KBM-7 (cell line): ENCODE results near the gene SORBS1.
"Not testable (repeated sequence)": the region's sequence is repeated elsewhere in the genome, so short reads cannot be mapped to it uniquely, and the experiment has no call there.

Experiments
- DNase-seq: peaks from one replicate; pipeline ENCODE4 v3.0.0-alpha.2; 2015
- in situ Hi-C: fragments of 300-500 bp; cut with MboI; formaldehyde crosslinking; loops from 2 replicates; pipeline ENCODE4 v1.14.3; 2020; ENCODE audit warnings: low sequenced_read_pairs, low pct_unique_long_range_greater_than_20kb, mixed read lengths

The SORBS1 gene

DNA sequence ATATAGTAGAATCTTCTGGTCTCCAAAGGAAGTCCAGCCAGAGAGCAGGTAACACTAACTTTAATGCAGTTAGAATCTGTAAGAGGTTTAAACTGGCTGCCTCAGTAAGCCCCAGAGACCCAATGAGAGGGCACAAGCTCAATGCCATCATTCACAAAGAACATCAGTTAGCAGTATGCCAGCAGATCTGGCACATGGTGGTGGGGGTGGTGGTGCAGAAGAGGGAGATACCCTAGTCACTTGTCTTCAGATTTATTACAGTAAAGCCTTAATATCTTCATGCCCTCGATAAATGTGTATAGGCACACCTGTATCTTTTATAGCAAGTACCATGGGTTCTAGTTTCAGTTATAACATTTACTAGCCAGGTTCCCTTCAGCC is 86.2 kb downstream of the SORBS1 start:
- no peak for DNase-seq
- in situ Hi-C loops: no loop called here

DNA sequence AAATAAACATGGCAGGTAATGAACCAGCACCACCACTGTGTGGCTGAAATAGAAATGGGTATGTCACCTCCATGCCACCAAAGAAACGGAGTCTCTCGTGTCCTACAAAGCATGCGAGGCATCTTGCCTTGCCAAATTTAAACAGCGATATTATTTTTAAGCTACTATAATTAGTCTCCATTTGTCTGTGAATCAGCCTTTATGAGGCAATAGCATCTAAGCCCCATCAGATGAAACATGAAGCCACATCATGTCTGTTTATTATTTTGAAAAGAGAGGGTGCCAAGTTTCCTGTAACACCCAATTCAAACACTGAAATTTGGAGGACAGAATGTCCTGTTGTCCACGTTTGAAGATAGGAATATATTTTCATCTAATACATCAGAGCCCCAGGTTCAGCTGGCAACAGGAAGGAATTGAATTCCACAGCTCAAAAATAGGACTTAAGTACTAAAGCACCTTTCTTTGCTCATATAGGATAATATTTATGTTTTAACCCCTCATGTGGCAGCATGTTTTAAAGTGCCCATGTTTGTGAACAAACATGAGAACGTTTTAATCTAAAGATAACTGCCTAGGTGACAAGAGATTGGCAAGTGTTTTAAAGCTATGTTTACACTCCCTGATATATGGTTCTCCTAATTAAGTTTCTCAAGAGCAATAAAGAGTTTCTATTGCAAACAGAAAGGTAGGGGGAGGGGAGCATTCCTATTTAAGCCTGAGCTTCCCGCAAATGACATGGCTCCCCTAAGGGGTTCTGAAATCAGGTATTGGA is 86.8 kb downstream of the SORBS1 start:
- DNase-seq: no peak

DNA sequence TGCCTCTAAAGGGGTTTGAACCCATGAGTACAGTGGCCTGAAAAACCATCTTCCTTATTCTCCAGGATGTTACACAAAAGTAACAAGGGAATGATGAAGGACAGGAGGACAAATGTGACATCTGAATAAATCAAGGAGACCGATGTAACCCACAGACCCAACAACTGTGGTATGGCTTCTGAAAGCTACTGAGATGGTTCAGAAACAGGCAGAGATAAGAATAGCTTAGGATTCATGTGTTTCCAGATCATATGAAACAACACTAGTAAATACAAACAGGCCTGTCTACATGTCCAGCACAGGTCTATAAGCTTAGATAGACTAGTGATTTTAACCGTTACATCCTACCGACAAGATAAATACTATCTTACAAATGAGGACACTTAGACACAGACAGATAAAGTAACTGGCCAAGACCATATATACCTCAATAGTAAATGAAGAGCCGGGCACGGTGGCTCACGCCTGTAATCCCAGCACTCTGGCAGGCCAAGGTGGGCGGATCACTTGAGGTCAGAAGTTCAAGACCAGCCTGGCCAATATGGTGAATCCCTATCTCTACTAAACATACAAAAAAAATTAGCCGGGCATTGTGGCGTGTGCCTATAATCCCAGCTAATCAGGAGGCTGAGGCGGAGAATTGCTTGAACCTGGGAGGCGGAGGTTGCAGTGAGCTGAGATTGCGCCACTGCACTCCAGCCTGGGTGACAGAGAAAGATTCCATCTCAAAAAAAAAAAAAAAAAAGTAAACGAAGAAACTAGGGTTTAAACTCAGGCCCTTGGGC is 88.7 kb downstream of the SORBS1 start:
- DNase-seq: no peak
- in situ Hi-C loops: no loop called here

More for the DNA sequence above, 86.8 kb downstream of the SORBS1 start:
- in situ Hi-C loops: no loop called here

DNA sequence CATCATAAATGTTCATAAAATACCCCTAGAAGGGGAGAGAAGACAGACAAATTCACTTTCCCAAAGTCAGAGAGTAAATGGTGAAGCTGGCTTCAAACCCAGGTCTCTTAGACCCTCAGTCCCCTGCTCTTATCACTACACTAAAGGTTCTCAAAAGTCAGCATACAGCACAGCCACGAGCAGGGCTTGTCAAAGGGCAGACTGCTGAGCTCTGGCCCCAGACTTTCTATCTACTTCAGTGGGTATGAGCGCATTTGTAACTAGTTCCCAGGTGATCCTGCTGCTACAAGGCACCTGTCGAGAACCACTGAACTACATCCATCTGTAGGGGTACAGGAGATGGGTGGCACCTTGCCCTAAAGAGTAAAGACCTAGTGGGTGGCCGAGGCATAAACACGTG is 91.5 kb downstream of the SORBS1 start:
- no peak for DNase-seq
- in situ Hi-C loops: no loop called here

DNA sequence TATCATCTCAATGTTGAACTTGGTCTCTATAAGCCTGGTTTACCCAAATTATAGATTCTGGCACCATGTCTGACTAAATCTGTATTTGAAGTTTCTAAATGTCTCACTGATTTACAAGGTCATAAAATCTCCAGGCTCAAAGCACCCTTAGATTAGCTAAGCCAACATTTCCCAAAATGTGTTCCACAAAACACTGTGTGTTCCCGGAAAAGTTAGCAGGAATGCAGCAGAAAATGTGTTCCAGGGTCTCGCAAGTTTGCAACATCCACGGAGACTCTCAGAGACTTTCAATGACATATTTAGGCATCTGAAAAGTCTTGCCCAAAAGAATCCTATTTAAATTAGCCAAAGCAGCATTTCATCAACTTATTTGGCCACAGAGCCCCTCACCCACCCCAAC is 91.9 kb downstream of the SORBS1 start:
- in situ Hi-C loops: no loop called here

DNA sequence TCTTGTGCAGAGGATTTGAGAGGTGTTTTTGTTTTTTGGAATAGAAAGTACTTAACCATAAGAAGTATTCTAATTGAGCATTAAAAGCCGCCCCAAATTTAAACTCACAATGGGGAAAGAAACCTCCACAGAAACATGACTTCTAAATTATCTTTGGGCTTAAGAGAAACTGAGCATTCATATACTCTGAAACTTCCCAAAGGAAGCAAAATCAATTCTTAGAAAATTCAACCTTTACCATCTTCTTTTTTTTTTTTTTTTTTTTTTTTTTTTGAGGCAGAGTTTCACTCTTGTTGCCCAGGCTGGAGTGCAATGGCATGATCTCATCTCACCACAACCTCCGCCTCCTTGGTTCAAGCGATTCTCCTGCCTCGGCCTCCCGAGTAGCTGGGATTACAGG is 93.5 kb downstream of the SORBS1 start:
- DNase-seq, in situ Hi-C loops: not testable (repeated sequence)

More for the DNA sequence above, 91.9 kb downstream of the SORBS1 start:
- no peak for DNase-seq

DNA sequence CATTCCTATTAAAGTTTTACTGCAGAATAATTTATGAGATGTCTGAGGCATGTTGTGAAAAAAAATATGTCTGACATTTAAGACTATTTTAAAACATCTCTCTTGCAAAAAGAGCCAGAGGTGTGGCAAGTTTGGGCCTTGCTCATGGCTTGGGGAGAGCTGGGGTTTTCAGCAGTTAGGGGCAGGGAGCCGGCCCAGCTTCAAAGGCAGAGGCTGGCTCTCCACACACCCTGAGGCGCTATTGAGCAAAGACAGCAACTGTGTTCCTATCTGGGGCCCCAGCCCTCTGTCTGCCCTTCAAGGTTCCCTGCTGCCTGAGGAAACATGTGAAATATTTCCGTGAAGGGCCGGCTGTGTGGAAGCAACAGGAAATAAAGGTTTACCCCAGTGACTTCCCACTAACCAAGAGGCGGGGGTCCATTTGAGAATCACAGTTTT is 94.0 kb downstream of the SORBS1 start:
- peak; percentile 55 for DNase-seq
- in situ Hi-C loops: no loop called here

DNA sequence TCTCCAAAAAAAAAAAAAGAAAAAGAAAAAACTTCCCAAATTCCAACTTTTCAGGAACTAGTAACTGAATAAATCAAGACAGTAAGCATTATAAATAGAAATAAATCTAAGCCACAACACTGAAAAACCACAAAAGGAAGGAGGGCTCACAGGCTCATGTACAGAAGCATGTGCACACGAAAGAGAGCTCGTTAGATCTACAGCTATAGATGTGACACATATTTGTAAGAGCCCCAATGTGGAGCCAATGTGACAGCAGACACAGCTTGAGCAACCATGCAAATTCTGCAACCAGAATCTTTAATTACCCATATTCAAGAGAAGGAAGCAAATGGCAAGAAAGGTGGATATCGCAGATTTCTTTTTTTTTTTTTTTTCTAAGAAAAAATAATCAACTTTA is 94.7 kb downstream of the SORBS1 start:
- peak; percentile 31 for DNase-seq
- in situ Hi-C loops: no loop called here

DNA sequence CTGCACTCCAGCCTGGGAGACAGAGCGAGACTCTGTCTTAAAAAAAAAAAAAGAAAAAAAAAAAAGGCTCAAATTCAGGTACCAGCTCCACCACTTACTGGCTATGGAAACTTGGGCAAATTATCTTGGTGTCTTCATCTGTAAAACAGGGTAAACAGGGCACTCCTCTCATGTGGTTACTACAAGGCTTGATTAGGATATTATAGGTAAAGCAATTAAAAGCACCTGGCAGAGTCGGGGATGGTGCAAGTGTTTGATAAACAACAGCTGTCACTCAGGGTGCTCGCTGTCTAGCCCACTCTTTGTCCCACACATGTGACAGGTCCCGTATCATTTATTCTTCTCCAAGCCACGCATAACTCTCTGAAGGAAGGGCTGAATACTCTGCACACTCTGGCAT is 96.9 kb downstream of the SORBS1 start:
- in situ Hi-C loops: no loop called here
- DNase-seq: no peak

DNA sequence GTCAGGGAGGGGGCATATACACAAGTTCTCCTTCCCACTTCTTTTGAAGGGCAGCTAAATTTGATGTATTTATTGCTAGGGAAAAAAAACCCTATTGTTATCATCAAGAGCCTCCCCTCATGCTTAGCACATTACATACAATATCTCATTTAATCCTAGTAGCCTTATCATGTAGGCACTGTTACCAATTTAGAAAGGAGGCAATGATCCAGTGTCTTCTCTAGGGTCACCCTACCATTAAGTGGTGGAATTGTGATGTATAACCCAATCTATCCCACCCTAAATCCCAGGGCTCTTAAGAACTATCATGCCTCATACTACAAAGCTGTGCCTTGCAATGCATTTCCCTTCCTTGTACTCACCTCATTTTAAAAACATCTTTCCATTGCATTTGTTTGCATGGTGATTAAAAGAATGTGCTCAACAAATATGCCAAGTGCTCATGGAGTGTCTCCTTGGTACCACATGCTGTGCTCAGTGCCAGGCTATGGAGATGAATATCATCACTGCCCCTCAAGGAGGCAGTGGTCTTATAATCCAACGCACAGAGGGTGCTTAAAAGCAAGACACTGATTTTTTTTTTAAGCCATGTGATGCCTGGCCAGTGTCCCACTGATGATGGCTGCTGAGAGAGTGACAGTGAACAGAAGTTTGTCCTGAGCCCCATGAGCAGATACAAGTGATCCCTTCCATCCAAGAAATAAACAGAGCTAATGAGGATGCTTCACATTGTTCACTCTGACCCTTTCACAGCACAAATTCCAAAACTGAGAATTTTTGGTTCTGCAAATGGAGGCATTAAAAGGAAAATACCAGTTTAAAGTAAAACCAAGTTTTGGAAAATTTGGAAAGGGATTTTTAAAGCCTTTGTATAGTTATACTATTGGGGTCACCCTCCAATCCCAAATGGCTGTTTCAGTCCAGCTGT is 98.2 kb downstream of the SORBS1 start:
- no peak for DNase-seq
- in situ Hi-C loops: no loop called here

DNA sequence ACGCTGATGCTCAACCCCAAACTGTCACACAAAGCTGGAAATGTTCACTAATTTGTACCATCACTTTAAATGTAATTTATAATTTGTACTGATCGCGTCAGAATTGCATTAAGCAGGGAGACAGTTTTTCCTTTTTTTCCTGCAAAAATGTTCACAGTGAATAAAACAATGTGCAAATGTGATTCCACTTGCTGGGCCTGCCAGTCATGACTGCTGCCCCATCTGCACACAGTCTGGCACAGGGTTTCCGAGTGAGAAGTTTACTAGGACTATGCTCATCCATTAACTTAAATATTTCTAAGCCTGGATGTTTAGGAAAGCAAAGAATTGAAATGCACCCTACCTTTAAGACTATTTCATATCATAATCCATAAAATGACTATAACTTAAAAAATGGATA is 99.6 kb downstream of the SORBS1 start:
- no peak for DNase-seq
- in situ Hi-C loops: no loop called here

DNA sequence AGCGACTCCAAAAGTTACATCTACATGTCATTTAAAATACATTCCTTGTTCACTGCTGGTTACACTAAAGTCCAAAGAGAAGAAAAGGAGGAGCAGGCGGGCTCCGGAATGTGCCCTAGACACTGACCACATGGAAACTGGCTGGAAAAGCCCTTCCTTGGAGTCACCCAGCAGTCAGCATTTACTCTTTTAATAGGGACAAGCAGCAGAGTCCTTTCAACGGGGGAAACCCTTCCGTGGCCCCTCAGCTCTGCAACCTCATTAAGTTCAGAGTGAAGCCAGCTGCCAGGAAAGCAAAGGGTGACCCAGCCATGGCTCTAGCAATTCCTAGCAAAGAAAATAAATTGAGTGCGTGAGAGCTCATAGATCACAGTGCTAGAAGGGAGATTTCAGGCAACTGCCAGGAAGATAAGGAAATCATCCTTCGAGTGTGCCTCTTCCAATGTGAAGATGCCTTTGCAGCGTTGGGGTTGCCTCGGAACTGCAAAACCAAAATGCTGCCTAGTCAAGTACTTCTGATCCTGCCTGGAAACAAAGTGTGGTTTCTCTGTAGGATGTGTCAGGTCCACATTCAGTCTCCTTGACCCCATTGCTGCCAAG is 101.6 kb downstream of the SORBS1 start:
- in situ Hi-C loops: no loop called here
- no peak for DNase-seq

DNA sequence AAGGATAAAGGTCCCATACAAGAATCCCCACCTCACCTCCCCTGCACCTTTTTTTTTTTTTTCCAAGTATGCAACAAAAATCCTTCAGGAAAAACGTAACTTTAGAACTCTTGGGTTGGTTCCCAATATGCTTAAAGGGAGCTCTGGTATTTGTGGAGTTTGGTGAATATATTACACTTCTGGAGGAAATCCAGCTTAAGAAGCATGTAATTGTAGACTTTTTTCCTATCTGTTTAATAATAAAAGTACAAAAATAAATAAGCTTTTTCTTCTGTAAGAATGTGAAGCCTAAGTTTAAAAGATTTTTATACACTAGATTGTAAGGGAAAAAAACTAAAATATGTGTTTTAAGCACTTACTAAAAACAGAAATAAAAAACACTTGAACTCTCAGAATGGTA is 102.3 kb downstream of the SORBS1 start:
- in situ Hi-C loops: no loop called here
- no peak for DNase-seq

DNA sequence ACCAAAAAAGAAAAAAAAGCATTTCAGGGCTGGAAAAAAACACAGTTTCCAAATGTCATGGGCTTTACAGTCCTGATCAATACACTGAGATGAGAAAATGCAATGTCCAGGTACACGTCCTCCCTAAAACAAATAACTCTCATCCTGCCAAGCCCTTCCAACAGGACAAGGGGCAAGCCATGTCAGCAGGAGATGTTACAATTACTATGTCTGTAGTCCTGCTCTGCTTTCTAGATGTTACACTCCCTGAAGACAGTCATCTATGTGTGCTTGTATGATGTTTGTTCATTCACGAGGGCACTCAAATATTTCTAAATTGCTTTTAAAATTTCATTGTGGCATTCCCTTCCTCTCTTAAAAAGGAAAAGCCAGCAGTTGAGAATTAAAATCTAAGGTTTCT is 103.2 kb downstream of the SORBS1 start:
- in situ Hi-C loops: no loop called here
- no peak for DNase-seq

DNA sequence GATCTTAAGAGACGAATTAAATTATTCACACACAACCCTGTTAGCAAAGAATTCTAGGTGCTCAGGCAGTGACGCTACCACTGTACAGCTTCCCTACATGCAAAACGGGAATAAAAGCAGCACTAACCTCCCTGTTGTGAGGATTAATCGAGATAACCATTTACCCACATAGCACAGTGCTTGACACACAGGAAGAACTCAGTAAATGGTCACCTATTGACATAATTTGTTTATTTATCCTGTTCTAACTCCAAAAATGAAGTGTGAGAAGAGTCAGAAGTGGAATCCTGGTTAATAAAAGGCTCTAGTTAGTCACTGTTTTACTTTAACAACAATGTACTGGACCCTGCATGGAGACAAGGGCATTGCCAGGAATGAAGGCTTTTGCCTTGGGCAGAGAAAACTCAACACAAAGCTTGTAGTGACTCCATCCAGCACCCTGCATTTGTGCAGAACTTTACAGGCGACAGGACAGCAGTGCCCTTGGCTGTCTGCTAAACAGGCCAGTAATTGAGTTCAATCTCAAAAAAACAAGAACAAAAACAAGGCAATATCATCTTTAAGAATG is 103.8 kb downstream of the SORBS1 start:
- in situ Hi-C loops: no loop called here
- no peak for DNase-seq

DNA sequence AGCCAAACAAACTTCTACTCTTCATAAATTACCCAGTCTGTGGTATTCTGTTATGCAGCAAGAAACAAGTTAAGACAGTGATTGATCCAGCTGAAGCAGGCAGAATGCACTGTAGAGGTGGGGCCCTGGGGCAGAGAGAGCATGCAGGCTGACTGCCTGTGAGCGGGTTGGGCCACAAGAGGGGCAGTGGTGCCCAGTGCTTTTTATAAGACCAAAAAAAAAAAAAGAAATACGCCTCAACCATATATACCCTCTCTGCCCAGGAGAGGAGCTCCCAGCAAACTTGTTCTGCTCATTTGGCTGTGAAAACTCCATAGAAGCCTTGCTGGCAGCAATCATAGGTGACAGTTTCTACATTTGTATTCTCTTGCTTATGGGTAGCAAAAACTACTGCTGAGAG is 104.7 kb downstream of the SORBS1 start:
- in situ Hi-C loops: no loop called here
- DNase-seq: no peak

DNA sequence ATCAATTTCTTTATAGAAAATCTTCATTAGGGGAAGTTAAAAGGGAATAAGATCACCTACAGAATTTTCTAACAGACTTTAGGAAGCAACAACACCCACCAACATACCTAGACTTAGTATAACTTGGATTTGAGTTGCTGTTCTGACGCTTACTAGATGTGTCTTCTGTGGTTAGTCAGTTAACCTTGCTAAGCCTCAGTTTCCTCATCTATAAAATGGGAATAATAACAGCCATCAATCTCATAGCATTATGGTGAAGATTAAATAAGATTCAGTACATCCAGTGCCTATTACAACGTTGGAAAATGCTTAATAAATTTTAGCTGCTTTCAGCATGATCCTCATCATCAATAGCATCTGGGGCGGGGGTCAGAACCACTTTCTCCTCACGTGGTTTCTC is 106.2 kb downstream of the SORBS1 start:
- in situ Hi-C loops: no loop called here
- no peak for DNase-seq

DNA sequence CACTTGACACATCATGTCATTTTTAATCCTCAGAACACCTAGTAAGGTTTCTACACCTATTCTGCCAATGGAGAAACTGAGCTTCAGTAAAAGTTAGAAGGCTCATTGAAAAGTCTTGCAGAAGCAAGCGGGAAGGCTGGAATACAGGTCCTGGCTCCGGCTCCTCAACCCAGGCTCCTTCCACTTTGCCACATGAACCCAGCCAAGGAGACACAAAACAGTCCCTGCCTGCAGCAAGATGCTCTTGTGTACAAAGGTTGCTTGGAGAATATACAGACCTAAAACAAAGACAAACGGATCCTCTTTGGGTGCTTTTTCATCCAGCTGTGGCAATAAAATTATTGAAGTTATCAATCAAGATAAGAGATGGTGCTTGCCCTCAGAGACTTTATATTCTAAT is 106.8 kb downstream of the SORBS1 start:
- in situ Hi-C loops: no loop called here
- no peak for DNase-seq
